BLaER1 treated with 17β-estradiol and CSF1 and Interleukin-3, amounts not matched to agents 10 nM and 100 nM (cell line): ENCODE results near the gene CCIN.
"Not testable (repeated sequence)": the region's sequence is repeated elsewhere in the genome, so short reads cannot be mapped to it uniquely, and the experiment has no call there.

Experiments
- H3K27ac ChIP-seq, 11 experiments: shearing (Covaris generic); formaldehyde crosslinking; 2 replicates each; pipeline ENCODE4 v1.8.1; 2022
- H3K27me3 ChIP-seq, 11 experiments: shearing (Covaris generic); formaldehyde crosslinking; 2 replicates each; pipeline ENCODE4 v1.8.1; 2022
- H3K36me3 ChIP-seq, 11 experiments: shearing (Covaris generic); formaldehyde crosslinking; 2 replicates each; pipeline ENCODE4 v1.8.1; 2022
- H3K4me1 ChIP-seq, 10 experiments: shearing (Covaris generic); formaldehyde crosslinking; 2 replicates each; pipeline ENCODE4 v1.8.1; 2022
- H3K4me2 ChIP-seq, 11 experiments: shearing (Covaris generic); formaldehyde crosslinking; 2 replicates each; pipeline ENCODE4 v1.8.1; 2022
- H3K4me3 ChIP-seq, 10 experiments: shearing (Covaris generic); formaldehyde crosslinking; 2 replicates each; pipeline ENCODE4 v1.8.1; 2022
- H3K9ac ChIP-seq, 11 experiments: shearing (Covaris generic); formaldehyde crosslinking; 2 replicates each; pipeline ENCODE4 v1.8.1; 2022
- H3K9me3 ChIP-seq, 11 experiments: shearing (Covaris generic); formaldehyde crosslinking; replicated peaks in 1 of 11; 2 replicates each; pipeline ENCODE4 v1.8.1; 2022
- H4K20me1 ChIP-seq, 11 experiments: shearing (Covaris generic); formaldehyde crosslinking; 2 replicates each; pipeline ENCODE4 v1.8.1; 2022
- Cebpa-rat ChIP-seq, 11 experiments: shearing (Covaris generic); IDR thresholded peaks; 2 replicates each; pipeline ENCODE4 v1.8.1; 2022

Gene CCIN

DNA sequence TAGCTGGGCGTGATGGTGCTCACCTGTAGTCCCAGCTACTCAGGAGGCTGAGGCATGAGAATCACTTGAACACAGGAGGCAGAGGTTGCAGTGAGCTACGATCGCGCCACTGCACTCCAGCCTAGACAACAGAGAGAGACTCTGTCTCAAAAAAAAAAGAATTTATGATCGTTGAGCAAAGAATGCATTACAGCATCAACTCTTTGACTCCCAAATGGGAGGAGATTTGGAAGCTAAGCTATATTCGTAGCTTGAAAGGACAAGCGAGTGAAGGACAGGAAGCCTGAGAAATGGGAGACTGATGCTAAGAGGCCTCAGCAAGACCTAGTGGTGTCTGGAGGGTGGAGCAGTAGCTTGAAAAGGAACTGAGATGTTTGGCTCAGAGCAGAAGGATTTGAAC is 10.3 kb upstream of the CCIN start:
- Histone ChIP-seq H3K27ac (peak overlapping the region in 4 of 11 experiments; percentile 48 to 70 (median 62); a peak in 7 of 22 replicates), H3K4me3 (no peak overlapping the region), H4K20me1 (no peaks in the 10 kb centered on the region), H3K4me2 (peak overlapping the region in 5 of 11 experiments; percentile 15 to 63 (median 55); a peak in 7 of 22 replicates), H3K27me3 (no peaks in the 10 kb centered on the region), H3K4me1 (peaks cover 27 to 63% (median 43%) of the 10 kb centered on the region in 10 experiments), H3K9me3 (peaks cover 8 to 23% (median 19%) of the 10 kb centered on the region in 11 experiments; a peak in 20 of 22 replicates), H3K36me3 (peaks cover 16 to 61% (median 25%) of the 10 kb centered on the region in 11 experiments; a peak in 20 of 22 replicates), H3K9ac (no peak overlapping the region)
- TF ChIP-seq Cebpa-rat (IDR thresholded peaks at IDR 0.05), result no peak

DNA sequence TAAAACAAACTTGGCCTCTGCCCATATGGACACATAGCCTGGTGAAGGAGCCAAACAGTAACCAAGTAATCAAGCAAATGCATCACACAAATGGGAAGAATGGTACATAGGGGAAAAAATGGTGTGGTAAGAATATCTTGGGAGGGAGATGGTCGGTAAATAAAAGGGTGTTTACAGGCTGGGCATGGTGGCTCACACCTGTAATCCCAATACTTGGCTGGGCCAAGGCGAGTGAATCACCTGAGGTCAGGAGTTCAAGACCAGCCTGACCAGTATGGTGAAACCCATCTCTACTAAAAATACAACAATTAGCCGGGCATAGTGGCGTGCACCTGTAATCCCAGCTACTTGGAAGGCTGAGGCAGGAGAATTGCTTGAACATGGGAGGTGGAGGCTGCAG is 9.7 kb upstream of the CCIN start:
- not testable (repeated sequence) for H3K27me3 ChIP-seq, H3K27ac ChIP-seq, H3K4me2 ChIP-seq, H3K4me3 ChIP-seq, H4K20me1 ChIP-seq, H3K9ac ChIP-seq
- H3K4me1 ChIP-seq, result peaks cover 21 to 57% (median 39%) of the 10 kb centered on the region in 10 experiments
- H3K36me3 ChIP-seq, result peaks cover 16 to 61% (median 25%) of the 10 kb centered on the region in 11 experiments; a peak in 20 of 22 replicates
- H3K9me3 ChIP-seq, result peaks cover 8 to 23% (median 19%) of the 10 kb centered on the region in 11 experiments; a peak in 20 of 22 replicates

DNA sequence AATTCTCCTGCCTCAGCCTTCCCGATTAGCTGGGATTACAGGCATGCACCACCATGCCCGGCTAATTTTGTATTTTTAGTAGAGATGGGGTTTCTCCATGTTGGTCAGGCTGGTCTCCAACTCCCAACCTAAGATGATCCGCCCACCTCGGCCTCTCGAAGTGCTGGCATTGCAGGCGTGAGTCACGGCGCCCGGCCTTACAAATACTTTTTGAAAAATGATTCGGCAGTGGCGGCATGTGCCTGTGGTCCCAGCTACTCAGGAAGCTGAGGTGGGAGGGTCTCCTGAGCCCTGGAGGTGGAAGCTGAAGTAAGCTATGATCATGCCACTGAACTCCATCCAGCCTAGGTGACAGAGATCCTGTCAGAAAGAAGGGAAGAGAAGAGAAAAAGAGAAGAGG is 9.1 kb upstream of the CCIN start:
- H3K4me1 ChIP-seq, result peaks cover 15 to 51% (median 35%) of the 10 kb centered on the region in 10 experiments
- not testable (repeated sequence) for H3K27me3 ChIP-seq, H4K20me1 ChIP-seq, H3K27ac ChIP-seq, H3K9ac ChIP-seq, H3K4me3 ChIP-seq, H3K4me2 ChIP-seq
- peaks cover 8 to 23% (median 19%) of the 10 kb centered on the region in 11 experiments; a peak in 20 of 22 replicates for H3K9me3 ChIP-seq
- peaks cover 16 to 61% (median 25%) of the 10 kb centered on the region in 11 experiments; a peak in 20 of 22 replicates for H3K36me3 ChIP-seq

DNA sequence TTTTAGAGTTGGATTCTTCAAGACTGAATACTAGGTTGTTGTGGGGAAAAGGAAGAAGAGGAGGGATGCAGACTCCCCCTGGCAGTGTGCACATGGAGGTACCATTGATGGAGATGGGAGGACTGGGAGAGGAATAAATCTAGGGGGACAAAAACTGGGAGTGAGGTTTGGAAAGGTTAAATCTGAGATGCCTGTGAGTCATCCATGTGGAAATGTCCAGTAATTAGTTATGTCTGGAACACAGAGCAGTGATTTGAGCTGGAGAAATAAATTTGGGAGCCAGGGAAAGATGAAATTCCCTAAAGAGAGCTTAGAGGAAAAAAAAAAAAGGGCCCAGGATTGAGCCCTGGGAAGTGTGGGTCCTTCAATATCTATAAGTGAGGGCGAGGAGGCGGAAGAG is 8.0 kb upstream of the CCIN start:
- H3K27ac ChIP-seq, result no peak overlapping the region
- TF ChIP-seq Cebpa-rat (IDR thresholded peaks at IDR 0.05), result no peak
- H3K4me1 ChIP-seq, result peaks cover 11 to 46% (median 25%) of the 10 kb centered on the region in 10 experiments
- H3K4me2 ChIP-seq, result no peak overlapping the region
- no peaks in the 10 kb centered on the region for H4K20me1 ChIP-seq
- H3K27me3 ChIP-seq, result no peaks in the 10 kb centered on the region
- H3K9me3 ChIP-seq, result peaks cover 8 to 19% (median 15%) of the 10 kb centered on the region in 11 experiments; a peak in 20 of 22 replicates
- H3K4me3 ChIP-seq, result no peak overlapping the region
- no peak overlapping the region for H3K9ac ChIP-seq
- peaks cover 12 to 54% (median 22%) of the 10 kb centered on the region in 11 experiments; a peak in 20 of 22 replicates for H3K36me3 ChIP-seq

DNA sequence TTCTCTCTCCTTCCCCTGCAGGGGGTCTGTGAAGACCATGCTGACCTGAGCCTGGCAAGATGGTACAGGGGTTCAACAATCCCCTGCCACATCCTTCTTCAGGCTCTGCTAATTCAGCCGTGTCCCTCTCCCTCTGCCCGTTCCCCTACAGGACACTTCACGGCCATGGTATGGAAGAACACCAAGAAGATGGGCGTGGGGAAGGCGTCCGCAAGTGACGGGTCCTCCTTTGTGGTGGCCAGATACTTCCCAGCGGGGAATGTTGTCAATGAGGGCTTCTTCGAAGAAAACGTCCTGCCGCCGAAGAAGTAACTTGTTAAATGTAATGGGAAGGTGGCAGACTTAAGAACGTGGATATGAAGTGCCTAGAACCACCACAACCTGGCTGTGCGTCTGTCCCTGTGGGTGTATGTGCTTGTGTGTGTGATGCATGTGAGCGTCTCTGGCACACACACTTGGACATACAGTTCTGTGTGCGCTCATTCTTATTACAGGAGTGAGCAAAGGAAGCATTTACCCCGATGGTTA is 6.9 kb upstream of the CCIN start:
- peaks cover 11 to 53% (median 25%) of the 10 kb centered on the region in 10 experiments for H3K4me1 ChIP-seq
- no peak overlapping the region for H3K9ac ChIP-seq

DNA sequence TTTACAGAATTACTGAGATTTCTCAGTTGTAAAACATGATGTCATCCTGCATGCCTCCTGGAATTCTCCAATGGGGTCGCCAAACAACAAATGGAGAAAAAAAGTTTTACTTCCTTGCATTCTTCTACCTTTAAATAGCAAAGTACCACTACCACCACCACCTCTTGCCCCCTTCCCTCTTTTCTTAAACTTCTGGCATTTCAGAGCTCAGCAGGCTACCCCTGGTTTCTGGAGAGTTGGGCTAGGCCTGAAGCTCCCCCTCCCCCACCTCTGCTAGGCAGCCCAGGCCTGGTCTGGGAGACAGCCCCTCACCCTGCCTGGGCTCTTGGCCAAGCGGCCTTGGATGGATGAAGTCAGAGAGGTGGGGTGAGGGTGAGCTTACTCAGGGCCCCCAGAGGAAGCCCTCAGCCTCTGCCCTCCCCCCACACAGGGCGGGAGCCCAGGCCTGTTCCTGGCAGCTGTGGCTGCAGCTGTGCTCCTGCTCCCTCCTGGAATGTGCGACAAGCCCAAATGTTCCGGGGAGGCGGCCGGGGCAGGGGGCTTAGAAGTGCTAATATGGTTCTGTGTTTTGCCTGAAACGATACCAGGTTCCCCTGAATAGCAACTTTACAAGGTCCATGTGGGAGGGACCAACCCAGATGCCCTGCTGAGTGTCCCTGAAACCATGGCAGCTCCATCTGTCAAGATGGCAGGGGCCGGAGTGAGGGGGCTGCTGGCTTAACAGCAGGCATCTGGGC is 6.0 kb upstream of the CCIN start:
- H3K9ac ChIP-seq, result peak overlapping the region in 2 of 11 experiments; percentile 11 to 18; a peak in 1 of 22 replicates
- H3K27me3 ChIP-seq, result no peaks in the 10 kb centered on the region
- no peaks in the 10 kb centered on the region for H4K20me1 ChIP-seq
- H3K4me3 ChIP-seq, result no peak overlapping the region
- TF ChIP-seq Cebpa-rat (IDR thresholded peaks at IDR 0.05), result no peak
- H3K4me1 ChIP-seq, result peaks cover 11 to 46% (median 20%) of the 10 kb centered on the region in 10 experiments
- peaks cover 0 to 40% (median 8%) of the 10 kb centered on the region in 11 experiments; a peak in 11 of 22 replicates for H3K36me3 ChIP-seq
- H3K4me2 ChIP-seq, result peak overlapping the region in 9 of 11 experiments; percentile 8 to 67 (median 47); a peak in 17 of 22 replicates
- no peaks in the 10 kb centered on the region for H3K9me3 ChIP-seq
- H3K27ac ChIP-seq, result peak overlapping the region in 3 of 11 experiments; percentile 13 to 23 (median 16); a peak in 1 of 22 replicates

More for the DNA sequence above, 6.9 kb upstream of the CCIN start:
- Histone ChIP-seq H3K4me3 (no peak overlapping the region), H3K4me2 (no peak overlapping the region), H3K27ac (no peak overlapping the region), H3K27me3 (no peaks in the 10 kb centered on the region), H3K36me3 (peaks cover 2 to 43% (median 11%) of the 10 kb centered on the region in 11 experiments; a peak in 14 of 22 replicates), H3K9me3 (peaks cover 0 to 8% (median 4%) of the 10 kb centered on the region in 11 experiments; a peak in 13 of 22 replicates), H4K20me1 (no peaks in the 10 kb centered on the region)
- no peak for TF ChIP-seq Cebpa-rat (IDR thresholded peaks at IDR 0.05)

DNA sequence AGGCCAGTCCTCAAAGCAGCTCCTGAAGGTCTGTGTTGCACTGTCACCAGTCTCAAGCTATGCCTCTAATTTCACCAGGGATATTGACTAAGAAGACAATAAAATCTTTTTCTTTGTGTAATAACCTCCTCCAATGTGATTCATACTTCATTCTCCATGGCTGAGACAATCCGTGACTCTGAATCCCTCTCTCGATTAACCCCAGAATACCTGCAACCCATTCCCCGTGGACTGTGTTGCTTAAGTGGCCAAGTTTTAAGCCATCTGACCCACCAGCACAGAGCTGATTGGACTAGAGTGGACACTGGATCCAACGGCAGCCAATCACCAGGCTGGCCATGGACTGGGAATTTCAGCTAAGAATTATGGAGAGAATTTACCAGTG is 5.4 kb upstream of the CCIN start:
- Histone ChIP-seq H3K27ac (peak overlapping the region in 2 of 11 experiments; percentile 16 to 23; a peak in 1 of 22 replicates), H3K4me2 (peak overlapping the region in 5 of 11 experiments; percentile 36 to 67 (median 48); a peak in 6 of 22 replicates), H3K9ac (0 out of 22 replicates have a peak overlapping the region, but pooled peaks of 1 of the 11 experiments have one; percentile 11)

DNA sequence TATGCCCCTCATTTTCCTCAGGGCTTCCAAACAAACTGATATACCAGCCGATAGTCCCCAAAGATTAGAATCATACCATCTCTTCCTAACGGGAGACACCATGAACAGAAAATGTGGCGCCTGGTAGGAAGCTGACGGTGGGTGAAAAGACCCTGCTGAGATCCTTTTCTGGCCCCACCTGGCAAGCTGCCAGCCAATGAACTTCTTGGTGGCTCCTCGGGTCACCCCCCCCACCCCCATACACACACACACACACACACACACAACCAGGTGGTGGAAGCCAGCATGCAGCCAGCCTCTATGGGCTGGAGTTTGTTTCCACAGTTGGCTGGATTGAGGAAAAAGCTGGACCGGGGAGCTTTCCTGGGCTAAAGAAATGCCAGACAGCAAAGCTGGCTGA is 4.8 kb upstream of the CCIN start:
- H3K9ac ChIP-seq, result no peak overlapping the region
- peaks cover 1 to 38% (median 17%) of the 10 kb centered on the region in 10 experiments; a peak in 18 of 20 replicates for H3K4me1 ChIP-seq
- no peak overlapping the region for H3K4me2 ChIP-seq
- H3K36me3 ChIP-seq, result peaks cover 0 to 30% (median 8%) of the 10 kb centered on the region in 11 experiments; a peak in 11 of 22 replicates
- no peak overlapping the region for H3K4me3 ChIP-seq
- H4K20me1 ChIP-seq, result no peaks in the 10 kb centered on the region
- H3K9me3 ChIP-seq, result no peaks in the 10 kb centered on the region
- no peak overlapping the region for H3K27ac ChIP-seq
- no peak for TF ChIP-seq Cebpa-rat (IDR thresholded peaks at IDR 0.05)
- no peaks in the 10 kb centered on the region for H3K27me3 ChIP-seq

More for the DNA sequence above, 5.4 kb upstream of the CCIN start:
- H3K36me3 ChIP-seq, result peaks cover 0 to 36% (median 8%) of the 10 kb centered on the region in 11 experiments; a peak in 11 of 22 replicates
- H4K20me1 ChIP-seq, result no peaks in the 10 kb centered on the region
- H3K27me3 ChIP-seq, result no peaks in the 10 kb centered on the region
- H3K9me3 ChIP-seq, result no peaks in the 10 kb centered on the region
- no peak overlapping the region for H3K4me3 ChIP-seq
- TF ChIP-seq Cebpa-rat (IDR thresholded peaks at IDR 0.05), result no peak
- H3K4me1 ChIP-seq, result peaks cover 6 to 40% (median 17%) of the 10 kb centered on the region in 10 experiments; a peak in 19 of 20 replicates

DNA sequence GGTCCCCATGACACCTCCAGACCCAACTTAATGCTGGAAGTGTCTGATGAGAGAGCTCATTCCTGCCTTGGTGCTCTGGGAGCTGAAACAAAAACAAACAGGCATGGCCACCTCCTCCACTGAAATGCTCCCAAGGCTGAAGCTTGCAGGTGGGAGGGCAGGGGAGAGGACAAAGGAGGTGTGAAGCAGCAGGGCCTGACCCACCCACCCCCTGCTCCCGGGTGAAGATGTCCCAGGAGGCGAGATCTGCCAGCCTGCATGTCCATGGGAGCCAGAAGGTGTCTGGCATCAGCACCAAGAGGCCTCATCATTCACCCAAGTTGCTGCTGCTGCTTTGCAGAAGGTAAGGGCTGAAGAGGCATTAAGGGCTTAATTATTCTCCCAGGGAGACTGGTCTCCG is 4.2 kb upstream of the CCIN start:
- Histone ChIP-seq H3K4me1 (peaks cover 0 to 38% (median 17%) of the 10 kb centered on the region in 10 experiments; a peak in 18 of 20 replicates), H3K27ac (no peak overlapping the region), H3K9me3 (no peaks in the 10 kb centered on the region), H3K36me3 (peaks cover 0 to 24% (median 4%) of the 10 kb centered on the region in 11 experiments; a peak in 10 of 22 replicates), H3K27me3 (no peaks in the 10 kb centered on the region), H3K9ac (no peak overlapping the region), H3K4me2 (0 out of 22 replicates have a peak overlapping the region, but pooled peaks of 1 of the 11 experiments have one; percentile 5), H3K4me3 (no peak overlapping the region), H4K20me1 (no peaks in the 10 kb centered on the region)
- no peak for TF ChIP-seq Cebpa-rat (IDR thresholded peaks at IDR 0.05)
